Loucy (cell line): Measurements from ENCODE around the gene SRSF9.
A peak's percentile ranks its signal among the peaks of the same experiment; 100 is the strongest.

Experiments used
- H2AFZ ChIP-seq: fragments of 200-600 bp; sonication (generic); 2 replicates; pipeline ENCODE4 v1.6.0; 2016; ENCODE audit warnings: antibody characterized with exemption, mild to moderate bottlenecking, low read length, moderate library complexity
- H3F3A ChIP-seq: fragments of 200-600 bp; 2 replicates; pipeline ENCODE4 v1.6.0; 2016; ENCODE audit warnings: antibody characterized with exemption, low read depth, mild to moderate bottlenecking
- H3K27me3 ChIP-seq: fragments of 200-600 bp; sonication (generic); 2 replicates; pipeline ENCODE4 v1.6.1; 2014; ENCODE audit warnings: low read length, mild to moderate bottlenecking; ENCODE audit not compliant: insufficient read depth, poor library complexity, severe bottlenecking
- H3K36me3 ChIP-seq: fragments of 200-600 bp; sonication (generic); 2 replicates; pipeline ENCODE4 v1.6.1; 2016; ENCODE audit warnings: low read length; ENCODE audit not compliant: insufficient read depth
- H3K4me1 ChIP-seq: fragments of 200-600 bp; sonication (generic); 2 replicates; pipeline ENCODE4 v1.5.1; 2014; ENCODE audit warnings: low read length, mild to moderate bottlenecking; ENCODE audit not compliant: insufficient read depth, poor library complexity, severe bottlenecking
- H3K4me2 ChIP-seq: fragments of 200-600 bp; sonication (generic); 2 replicates; pipeline ENCODE4 v1.6.0; 2014; ENCODE audit warnings: antibody characterized with exemption, low read length, low read depth, mild to moderate bottlenecking; ENCODE audit not compliant: poor library complexity, severe bottlenecking
- H3K4me3 ChIP-seq: fragments of 200-600 bp; sonication (generic); 2 replicates; pipeline ENCODE4 v1.5.1; 2014; ENCODE audit warnings: low read length, mild to moderate bottlenecking, mixed read lengths; ENCODE audit not compliant: poor library complexity, severe bottlenecking
- H3K79me2 ChIP-seq: fragments of 200-600 bp; sonication (generic); 2 replicates; pipeline ENCODE4 v1.6.1; 2014; ENCODE audit warnings: low read length; ENCODE audit not compliant: insufficient read depth
- H3K9ac ChIP-seq: fragments of 200-600 bp; sonication (generic); 2 replicates; pipeline ENCODE4 v1.6.0; 2014; ENCODE audit warnings: mild to moderate bottlenecking, low read depth, low read length, moderate library complexity; ENCODE audit not compliant: poor library complexity, severe bottlenecking
- H3K9me2 ChIP-seq: fragments of 200-600 bp; sonication (generic); replicated peaks from 2 replicates; pipeline ENCODE4 v1.6.1; 2016; ENCODE audit warnings: low read depth, low read length, mixed read lengths
- H3K9me3 ChIP-seq: fragments of 200-600 bp; sonication (generic); 2 replicates; pipeline ENCODE4 v1.6.1; 2014; ENCODE audit warnings: mild to moderate bottlenecking, antibody characterized with exemption, low read length, low read depth; ENCODE audit not compliant: insufficient read depth
- H4K20me1 ChIP-seq: fragments of 200-600 bp; sonication (generic); 2 replicates; pipeline ENCODE4 v1.6.0; 2014; ENCODE audit warnings: antibody characterized with exemption, low read length, mild to moderate bottlenecking; ENCODE audit not compliant: insufficient read depth, poor library complexity, severe bottlenecking
- EZH2phosphoT487 ChIP-seq: fragments of 200-600 bp; IDR thresholded peaks from 2 replicates; pipeline ENCODE4 v1.6.1; 2018; ENCODE audit warnings: antibody characterized with exemption, mild to moderate bottlenecking, moderate library complexity, borderline replicate concordance
- TF ChIP-seq, protein P1 (sequence below): fragments of 200-600 bp; sonication (generic); conservative IDR thresholded peaks from 2 replicates; pipeline ENCODE4 v1.5.1; 2014; ENCODE audit warnings: mild to moderate bottlenecking, antibody characterized with exemption, low read length

Gene SRSF9

DNA sequence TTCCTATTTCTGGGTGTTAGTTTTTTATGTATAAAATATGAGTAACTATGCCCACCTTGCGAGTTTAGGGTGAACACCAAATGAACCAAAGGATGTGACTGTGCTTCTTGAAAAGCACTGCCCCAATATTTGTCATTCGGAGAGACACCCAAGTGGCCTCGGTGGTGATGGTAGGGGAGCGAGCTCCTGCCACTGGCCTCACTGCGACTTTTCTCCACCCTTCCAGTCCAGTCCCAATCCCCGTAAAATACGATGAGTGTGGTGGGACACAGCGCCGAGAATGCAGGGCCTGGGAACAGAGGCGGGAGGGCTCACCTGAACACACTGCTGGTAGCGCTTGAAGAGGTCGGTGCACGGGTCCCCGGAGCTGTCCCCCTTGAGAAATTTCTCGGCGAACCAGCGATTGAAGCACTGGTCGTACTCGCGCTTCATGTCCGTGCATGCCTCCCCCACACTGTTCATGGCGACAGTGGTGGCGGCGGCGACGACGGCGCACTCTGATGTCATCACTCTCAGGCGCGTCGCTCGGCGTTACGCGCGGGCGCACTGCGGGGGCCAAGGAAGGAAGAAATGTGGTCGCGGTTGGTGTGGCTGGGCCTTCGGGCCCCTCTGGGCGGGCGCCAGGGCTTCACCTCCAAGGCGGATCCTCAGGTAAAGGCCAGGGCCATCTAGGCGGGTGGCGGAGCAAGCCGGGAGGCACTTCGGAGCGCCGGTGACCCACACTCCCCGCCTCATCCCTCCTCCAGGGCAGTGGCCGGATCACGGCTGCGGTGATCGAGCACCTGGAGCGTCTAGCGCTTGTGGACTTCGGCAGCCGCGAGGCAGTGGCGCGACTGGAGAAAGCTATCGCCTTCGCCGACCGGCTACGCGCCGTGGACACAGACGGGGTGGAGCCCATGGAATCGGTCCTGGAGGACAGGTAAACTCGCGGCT is 23.4 kb downstream of the SRSF9 start, which contains the start of the genes GATC and TRIAP1:
Gene GATC, plus strand, starts transcription at position 534 of the 933 bp plus-strand sequence. Its CDS starts 37 bp downstream, at position 571.
Gene TRIAP1, minus strand, starts transcription at position 474 of the 933 bp plus-strand sequence. Its CDS starts 12 bp downstream, at position 462.
- H3K4me1 ChIP-seq, result peaks cover 18% of the 10 kb centered on the region
- H3K9me2 ChIP-seq, result no peaks in the 10 kb centered on the region
- no peak for TF ChIP-seq EZH2phosphoT487
- TF ChIP-seq, protein P1, sequence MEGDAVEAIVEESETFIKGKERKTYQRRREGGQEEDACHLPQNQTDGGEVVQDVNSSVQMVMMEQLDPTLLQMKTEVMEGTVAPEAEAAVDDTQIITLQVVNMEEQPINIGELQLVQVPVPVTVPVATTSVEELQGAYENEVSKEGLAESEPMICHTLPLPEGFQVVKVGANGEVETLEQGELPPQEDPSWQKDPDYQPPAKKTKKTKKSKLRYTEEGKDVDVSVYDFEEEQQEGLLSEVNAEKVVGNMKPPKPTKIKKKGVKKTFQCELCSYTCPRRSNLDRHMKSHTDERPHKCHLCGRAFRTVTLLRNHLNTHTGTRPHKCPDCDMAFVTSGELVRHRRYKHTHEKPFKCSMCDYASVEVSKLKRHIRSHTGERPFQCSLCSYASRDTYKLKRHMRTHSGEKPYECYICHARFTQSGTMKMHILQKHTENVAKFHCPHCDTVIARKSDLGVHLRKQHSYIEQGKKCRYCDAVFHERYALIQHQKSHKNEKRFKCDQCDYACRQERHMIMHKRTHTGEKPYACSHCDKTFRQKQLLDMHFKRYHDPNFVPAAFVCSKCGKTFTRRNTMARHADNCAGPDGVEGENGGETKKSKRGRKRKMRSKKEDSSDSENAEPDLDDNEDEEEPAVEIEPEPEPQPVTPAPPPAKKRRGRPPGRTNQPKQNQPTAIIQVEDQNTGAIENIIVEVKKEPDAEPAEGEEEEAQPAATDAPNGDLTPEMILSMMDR, result no peak
- peak within 1 kb of the TSS; percentile 87 for H3K4me3 ChIP-seq
- no peaks in the 10 kb centered on the region for H3K9me3 ChIP-seq
- H3K9ac ChIP-seq, result peak within 1 kb of the TSS; percentile 98
- H3K36me3 ChIP-seq, result peaks cover 6% of the 10 kb centered on the region; the same call in 1 of the 2 replicates
- H3F3A ChIP-seq, result no peaks in the 10 kb centered on the region
- peaks cover 84% of the 10 kb centered on the region for H3K79me2 ChIP-seq
- H3K27me3 ChIP-seq, result no peaks in the 10 kb centered on the region
- peaks cover 11% of the 10 kb centered on the region for H4K20me1 ChIP-seq
- H2AFZ ChIP-seq, result peak within 1 kb of the TSS; percentile 81
- H3K4me2 ChIP-seq, result peak within 1 kb of the TSS; percentile 92

- no peaks in the 10 kb centered on the region for H3K27me3 ChIP-seq
- H3K36me3 ChIP-seq, result peaks cover 15% of the 10 kb centered on the region; the same call in 1 of the 2 replicates
- no peaks in the 10 kb centered on the region for H3K9me3 ChIP-seq
- H3K4me2 ChIP-seq, result peak overlapping the region; percentile 92
- no peak for TF ChIP-seq EZH2phosphoT487
- TF ChIP-seq, protein P1, result no peak
- no peak overlapping the region for H2AFZ ChIP-seq
- H3F3A ChIP-seq, result no peaks in the 10 kb centered on the region
- peaks cover 24% of the 10 kb centered on the region for H3K4me1 ChIP-seq
- peak overlapping the region; percentile 87 for H3K4me3 ChIP-seq
- peak overlapping the region; percentile 98 for H3K9ac ChIP-seq
- peaks cover 86% of the 10 kb centered on the region for H3K79me2 ChIP-seq
- no peaks in the 10 kb centered on the region for H3K9me2 ChIP-seq
- peaks cover 21% of the 10 kb centered on the region for H4K20me1 ChIP-seq
Measured at GRCh38 chr12:120444676-120445075, 24.9 kb downstream of the SRSF9 start.

DNA sequence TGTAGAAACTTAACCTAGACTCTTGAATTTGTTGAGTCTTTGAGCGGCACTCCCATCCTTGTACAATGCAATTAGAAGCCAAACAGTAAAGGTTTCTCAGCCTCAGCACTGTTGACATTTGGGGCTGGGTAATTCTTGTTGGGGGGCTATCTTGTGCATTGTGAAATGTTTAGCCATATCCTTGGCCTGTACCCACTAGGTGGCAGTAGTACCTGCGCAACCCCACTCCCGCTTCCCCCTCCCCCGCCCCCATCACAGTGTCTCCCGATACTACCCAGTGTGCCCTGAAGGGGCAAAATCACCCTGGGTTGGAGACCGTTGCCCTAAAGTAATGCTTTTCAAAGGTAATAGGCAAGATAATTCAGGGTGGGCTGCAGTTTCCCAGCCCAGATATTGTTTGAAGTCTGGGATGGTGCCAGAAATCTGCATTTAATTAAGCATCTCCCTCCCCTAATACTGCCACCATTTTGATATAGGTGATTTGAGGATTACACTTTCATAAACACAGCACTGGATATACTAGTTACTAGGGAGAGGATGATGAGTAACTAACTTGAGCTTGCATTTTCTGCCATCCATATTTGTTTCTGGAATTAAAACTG is 29.8 kb downstream of the SRSF9 start:
- Histone ChIP-seq H4K20me1 (peaks cover 26% of the 10 kb centered on the region), H3F3A (no peaks in the 10 kb centered on the region), H2AFZ (no peak overlapping the region), H3K4me1 (peaks cover 20% of the 10 kb centered on the region), H3K9me3 (no peaks in the 10 kb centered on the region), H3K9me2 (no peaks in the 10 kb centered on the region), H3K79me2 (peaks cover 56% of the 10 kb centered on the region), H3K36me3 (peaks cover 15% of the 10 kb centered on the region; the same call in 1 of the 2 replicates), H3K4me2 (peak overlapping the region; percentile 84), H3K9ac (peak overlapping the region; percentile 67), H3K4me3 (peak overlapping the region; percentile 87), H3K27me3 (no peaks in the 10 kb centered on the region)
- no peak for TF ChIP-seq EZH2phosphoT487
- TF ChIP-seq, protein P1, result peak; percentile 85
